ENCODE measurements around the gene TAOK3. TPM values are rescaled to one million over a fixed set of nuclear protein-coding genes. Genes with fewer than 3 reads are reported as not detected.

The TAOK3 gene
- total RNA-seq, 3 donors from 2014 or later (not counting 1 experiment from before 2014, with no cell fraction given), result 155 to 166 (median 157) TPM

GRCh38 chr12:118353721-118354120 lies 19.0 kb downstream of the TAOK3 start:
- Mint-ChIP-seq H3K4me1 (peaks cover 49 to 59% of the 10 kb centered on the region in 2 donors), H3K27me3 (ENCODE audit: low read depth in 2 of 2) (no peaks in the 10 kb centered on the region), H3K9me3 (no peaks in the 10 kb centered on the region), H3K4me3 (no peak overlapping the region), H3K36me3 (no peaks in the 10 kb centered on the region), H3K27ac (peak overlapping the region; percentile 90 to 91)
- H3K27me3 ChIP-seq (ENCODE audit: control insufficient read depth, insufficient read depth, low read length), result no peaks in the 10 kb centered on the region
- H3K4me1 ChIP-seq (ENCODE audit: control insufficient read depth, insufficient read depth, low read length), result peaks cover 12% of the 10 kb centered on the region
- H3K9me3 ChIP-seq (ENCODE audit: control insufficient read depth, insufficient read depth, low read length), result no peaks in the 10 kb centered on the region
- intact Hi-C loops (cut with micrococcal nuclease), result no loop called here
- no peak overlapping the region for H3K27ac ChIP-seq (ENCODE audit: low read length)
- WGBS (ENCODE audit: insufficient coverage), result no CpG with 5 or more reads among the region's 4 CpGs
- H3K36me3 ChIP-seq (ENCODE audit: control insufficient read depth, insufficient read depth, low read length), result no peaks in the 10 kb centered on the region
- no peak for ATAC-seq
- no peak for DNase-seq
- no peak overlapping the region for H3K4me3 ChIP-seq (ENCODE audit: low read length)
- no peak for TF ChIP-seq CTCF (IDR thresholded peaks at IDR 0.05)

- peaks cover 52 to 60% of the 10 kb centered on the region in 2 donors for H3K4me1 Mint-ChIP-seq
- no peak overlapping the region for H3K27ac ChIP-seq (ENCODE audit: low read length)
- WGBS (ENCODE audit: insufficient coverage), result 96% methylated on average over 6 of the region's 6 CpGs
- no peaks in the 10 kb centered on the region for H3K9me3 Mint-ChIP-seq
- peaks cover 12% of the 10 kb centered on the region for H3K4me1 ChIP-seq (ENCODE audit: control insufficient read depth, insufficient read depth, low read length)
- no peak for ATAC-seq
- H3K36me3 ChIP-seq (ENCODE audit: control insufficient read depth, insufficient read depth, low read length), result no peaks in the 10 kb centered on the region
- no peaks in the 10 kb centered on the region for H3K9me3 ChIP-seq (ENCODE audit: control insufficient read depth, insufficient read depth, low read length)
- no peak for TF ChIP-seq CTCF (IDR thresholded peaks at IDR 0.05)
- H3K4me3 ChIP-seq (ENCODE audit: low read length), result no peak overlapping the region
- no peak for DNase-seq
- no peak overlapping the region for H3K27ac Mint-ChIP-seq
- H3K27me3 Mint-ChIP-seq (ENCODE audit: low read depth in 2 of 2), result no peaks in the 10 kb centered on the region
- no peak overlapping the region for H3K4me3 Mint-ChIP-seq
- no peaks in the 10 kb centered on the region for H3K36me3 Mint-ChIP-seq
- intact Hi-C loops (cut with micrococcal nuclease), result no loop called here
- H3K27me3 ChIP-seq (ENCODE audit: control insufficient read depth, insufficient read depth, low read length), result no peaks in the 10 kb centered on the region
These were observed 21.7 kb downstream of the TAOK3 start for GRCh38 chr12:118350908-118351559.

GRCh38 chr12:118347916-118348315 lies 24.8 kb downstream of the TAOK3 start:
- intact Hi-C loops (cut with micrococcal nuclease), result no loop called here
- no peaks in the 10 kb centered on the region for H3K36me3 ChIP-seq (ENCODE audit: control insufficient read depth, insufficient read depth, low read length)
- Mint-ChIP-seq H3K27me3 (ENCODE audit: low read depth in 2 of 2) (no peaks in the 10 kb centered on the region), H3K27ac (peak overlapping the region; percentile 50 to 76), H3K4me3 (peak overlapping the region; percentile 33), H3K9me3 (no peaks in the 10 kb centered on the region), H3K36me3 (no peaks in the 10 kb centered on the region), H3K4me1 (peaks cover 45 to 51% of the 10 kb centered on the region in 2 donors)
- no peaks in the 10 kb centered on the region for H3K9me3 ChIP-seq (ENCODE audit: control insufficient read depth, insufficient read depth, low read length)
- peaks cover 7% of the 10 kb centered on the region for H3K4me1 ChIP-seq (ENCODE audit: control insufficient read depth, insufficient read depth, low read length)
- WGBS (ENCODE audit: insufficient coverage), result 89% methylated on average over 2 of the region's 2 CpGs
- ATAC-seq (no peak), DNase-seq (no peak)
- H3K27me3 ChIP-seq (ENCODE audit: control insufficient read depth, insufficient read depth, low read length), result no peaks in the 10 kb centered on the region
- H3K4me3 ChIP-seq (ENCODE audit: low read length), result no peak overlapping the region
- H3K27ac ChIP-seq (ENCODE audit: low read length), result no peak overlapping the region
- no peak for TF ChIP-seq CTCF (IDR thresholded peaks at IDR 0.05)

- intact Hi-C loops (cut with micrococcal nuclease), result no loop called here
- Histone ChIP-seq H3K27ac (ENCODE audit: low read length) (peak overlapping the region; percentile 42), H3K36me3 (ENCODE audit: control insufficient read depth, insufficient read depth, low read length) (no peaks in the 10 kb centered on the region), H3K4me3 (ENCODE audit: low read length) (no peak overlapping the region), H3K9me3 (ENCODE audit: control insufficient read depth, insufficient read depth, low read length) (no peaks in the 10 kb centered on the region), H3K27me3 (ENCODE audit: control insufficient read depth, insufficient read depth, low read length) (no peaks in the 10 kb centered on the region), H3K4me1 (ENCODE audit: control insufficient read depth, insufficient read depth, low read length) (peaks cover 11% of the 10 kb centered on the region)
- H3K4me1 Mint-ChIP-seq, result peaks cover 46 to 52% of the 10 kb centered on the region in 2 donors
- 43% methylated on average over 5 of the region's 7 CpGs for WGBS (ENCODE audit: insufficient coverage)
- TF ChIP-seq CTCF (IDR thresholded peaks at IDR 0.05), result no peak
- DNase-seq (no peak), ATAC-seq (peak; percentile 41 to 68 (median 67))
- peak overlapping the region; percentile 33 for H3K4me3 Mint-ChIP-seq
- H3K9me3 Mint-ChIP-seq, result no peaks in the 10 kb centered on the region
- peak overlapping the region; percentile 50 to 76 for H3K27ac Mint-ChIP-seq
- H3K36me3 Mint-ChIP-seq, result no peaks in the 10 kb centered on the region
- no peaks in the 10 kb centered on the region for H3K27me3 Mint-ChIP-seq (ENCODE audit: low read depth in 2 of 2)
These were observed 25.8 kb downstream of the TAOK3 start for GRCh38 chr12:118346895-118347294.

Data from natural killer cell (primary cell).